ENCODE data around the gene LCN12.

LCN12 gene

DNA sequence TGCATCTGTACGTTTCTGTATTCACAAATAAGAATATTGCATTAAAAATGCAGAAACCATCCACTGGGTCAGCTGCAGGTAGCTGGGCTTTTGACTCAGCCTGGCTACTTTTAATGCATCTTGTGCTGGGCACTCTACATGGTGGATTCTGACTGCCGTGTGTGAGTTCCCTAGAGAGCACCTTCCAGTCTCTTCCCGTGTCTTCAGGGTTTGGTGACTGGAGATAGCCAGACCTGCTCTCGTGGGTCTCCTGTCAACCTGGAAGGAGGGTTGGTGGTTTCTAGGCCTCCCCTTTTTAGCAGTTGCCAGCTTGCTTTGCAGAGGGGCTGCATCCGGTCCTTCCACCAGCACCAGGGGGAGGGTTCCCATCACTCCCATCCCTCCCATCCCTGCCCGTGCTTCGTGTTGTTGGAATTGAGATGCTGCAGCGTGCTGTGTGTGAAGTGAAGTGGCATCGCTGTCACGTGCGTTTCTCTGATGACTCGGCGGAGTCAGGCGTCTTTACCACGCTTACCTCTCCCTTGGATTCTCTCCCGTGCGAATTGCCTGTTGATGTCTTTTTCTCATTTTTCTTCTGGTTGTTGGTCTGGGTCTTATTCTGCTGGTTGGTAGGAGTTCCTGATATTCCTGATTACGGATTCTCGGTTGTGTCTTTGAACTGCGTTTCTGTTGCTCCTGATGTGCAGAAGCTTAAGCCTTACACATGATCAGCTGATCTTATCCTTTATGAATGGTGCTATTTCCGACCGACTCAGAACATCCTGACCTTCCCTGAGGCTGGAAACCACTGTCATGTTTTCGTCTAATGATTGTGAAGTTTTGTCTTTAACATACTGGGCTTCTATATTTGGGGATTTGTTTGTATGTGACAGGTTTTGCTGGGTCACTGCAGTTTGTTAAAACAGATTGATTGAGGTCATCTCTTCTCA, 24.5 kb upstream of the LCN12 start:
- DNase-seq (ENCODE audit: low spot score) = peak; percentile 44

DNA sequence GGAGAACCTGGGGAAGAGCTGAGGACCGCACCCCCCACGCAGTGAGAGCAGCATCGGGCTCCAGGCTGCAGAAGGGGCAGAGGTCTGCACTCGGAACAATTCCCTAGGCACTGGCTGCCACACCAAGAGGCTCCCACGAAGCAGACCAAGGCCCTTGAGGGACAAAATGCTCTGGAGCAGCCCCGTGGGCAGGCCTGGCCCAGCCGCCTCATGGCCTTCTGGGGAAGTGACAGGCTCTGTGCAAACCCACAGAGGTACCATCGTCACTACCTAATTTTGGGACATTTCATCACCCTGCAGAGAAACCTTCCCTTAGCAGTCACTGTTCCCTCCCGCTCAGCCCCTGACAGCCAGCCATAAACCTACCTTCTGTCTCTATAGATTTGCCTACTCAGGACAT, 23.5 kb upstream of the LCN12 start:
- DNase-seq (ENCODE audit: low spot score) = no peak

DNA sequence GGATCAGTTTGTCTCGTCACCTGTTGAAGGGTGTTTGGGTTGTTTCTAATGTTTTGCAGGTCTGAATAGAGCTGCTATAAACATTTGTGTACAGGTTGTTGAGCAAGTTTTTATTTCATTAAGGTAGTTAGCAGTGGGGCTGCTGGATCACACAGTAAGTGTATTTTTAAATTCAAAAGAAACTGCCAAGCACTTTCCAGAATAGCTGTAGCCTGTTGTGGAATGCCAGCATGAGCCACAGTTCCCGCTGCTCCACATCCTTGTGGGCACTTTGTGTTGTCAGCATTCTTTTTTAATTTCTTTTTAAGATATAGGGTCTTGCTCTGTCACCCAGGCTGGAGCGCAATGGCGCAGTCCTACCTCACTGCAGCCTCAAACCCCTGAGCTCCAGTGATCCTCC, 22.1 kb upstream of the LCN12 start:
- no peak for DNase-seq (ENCODE audit: low spot score)

DNA sequence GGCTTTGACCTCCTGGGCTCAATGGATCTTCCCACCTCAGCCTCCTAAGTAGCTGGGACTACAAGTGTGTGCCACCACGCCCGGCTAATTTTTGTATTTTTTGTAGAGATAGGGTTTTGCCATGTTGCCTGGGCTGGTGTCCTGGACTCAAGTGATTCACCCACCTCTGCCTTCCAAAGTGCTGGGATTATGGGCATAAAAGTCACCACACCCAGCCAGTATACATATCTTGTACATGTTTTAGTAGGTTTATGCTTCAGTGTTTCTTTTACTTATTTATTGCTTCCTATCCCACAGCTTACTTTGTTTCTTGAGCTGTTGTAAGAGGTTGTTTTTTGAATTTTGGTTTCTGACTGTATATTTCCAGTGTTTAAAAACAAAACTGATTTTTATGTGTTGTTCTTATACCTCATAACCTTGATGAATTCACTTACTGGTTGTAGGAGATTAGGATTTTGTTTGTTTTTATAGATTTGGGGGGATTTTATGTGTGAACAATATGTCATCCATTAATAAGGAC, 20.4 kb upstream of the LCN12 start:
- no peak for DNase-seq (ENCODE audit: low spot score)

DNA sequence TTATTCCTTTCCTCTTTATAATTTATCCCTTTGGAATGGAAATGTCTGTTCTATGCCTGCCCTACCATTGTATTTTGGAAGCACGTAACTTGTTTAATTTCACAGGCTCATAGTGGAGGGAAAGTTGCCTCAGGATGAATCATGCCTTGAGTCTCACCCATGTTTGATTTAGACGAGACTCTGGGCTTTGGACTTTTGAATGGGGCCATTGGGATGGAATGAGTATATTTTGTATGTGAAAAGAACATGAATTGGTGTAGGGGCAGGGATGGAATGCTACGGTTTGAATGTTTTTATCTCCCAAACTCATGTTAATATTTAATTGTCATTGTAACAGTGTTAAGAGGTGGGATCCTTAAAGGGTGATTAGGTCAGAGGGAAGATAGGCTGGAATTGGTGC, 17.8 kb upstream of the LCN12 start:
- DNase-seq (ENCODE audit: low spot score) = no peak

DNA sequence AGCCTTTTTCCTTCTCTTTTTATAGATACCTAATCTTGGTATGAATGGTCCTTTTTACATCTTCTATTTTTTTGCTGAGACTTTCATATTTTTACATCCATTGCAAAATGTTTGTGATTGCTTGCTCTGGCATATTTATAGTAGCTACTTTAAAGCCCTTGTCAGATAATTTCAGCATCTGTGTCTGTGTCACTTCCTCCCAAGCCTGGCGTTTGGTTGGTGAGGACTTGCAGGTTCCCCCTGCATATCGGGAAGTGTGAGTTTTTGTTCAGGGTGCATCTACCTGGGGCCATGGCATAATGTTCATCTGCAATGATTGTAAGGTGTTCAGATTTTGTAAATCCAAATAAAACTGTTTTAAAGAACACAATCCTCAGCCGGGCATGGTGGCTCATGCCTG, 16.4 kb upstream of the LCN12 start:
- no peak for DNase-seq (ENCODE audit: low spot score)

DNA sequence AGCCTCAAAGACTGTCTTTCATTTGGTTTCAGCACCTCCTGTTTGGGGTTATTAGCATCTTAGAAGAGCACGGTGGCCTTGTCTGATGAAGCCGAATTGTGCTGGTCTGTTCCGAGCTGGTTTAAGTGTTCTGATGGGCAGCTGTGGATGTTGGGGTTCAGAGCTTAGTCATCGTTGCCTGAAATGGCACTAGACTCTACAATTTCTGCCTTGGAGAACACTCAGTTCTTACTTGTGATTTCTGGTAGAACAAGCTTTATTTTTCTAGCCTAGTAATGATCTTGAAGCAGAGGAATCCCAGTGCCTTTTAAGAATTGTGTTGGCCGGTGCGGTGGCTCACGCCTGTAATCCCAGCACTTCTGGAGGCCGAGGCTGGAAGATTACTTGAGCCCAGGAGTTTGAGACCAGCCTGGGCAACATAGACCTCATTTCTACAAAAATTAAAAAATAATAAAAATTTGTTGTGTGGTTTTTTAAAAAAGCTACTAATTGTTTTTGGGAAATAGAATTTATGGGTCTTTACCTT, 15.4 kb upstream of the LCN12 start:
- no peak for DNase-seq (ENCODE audit: low spot score)

DNA sequence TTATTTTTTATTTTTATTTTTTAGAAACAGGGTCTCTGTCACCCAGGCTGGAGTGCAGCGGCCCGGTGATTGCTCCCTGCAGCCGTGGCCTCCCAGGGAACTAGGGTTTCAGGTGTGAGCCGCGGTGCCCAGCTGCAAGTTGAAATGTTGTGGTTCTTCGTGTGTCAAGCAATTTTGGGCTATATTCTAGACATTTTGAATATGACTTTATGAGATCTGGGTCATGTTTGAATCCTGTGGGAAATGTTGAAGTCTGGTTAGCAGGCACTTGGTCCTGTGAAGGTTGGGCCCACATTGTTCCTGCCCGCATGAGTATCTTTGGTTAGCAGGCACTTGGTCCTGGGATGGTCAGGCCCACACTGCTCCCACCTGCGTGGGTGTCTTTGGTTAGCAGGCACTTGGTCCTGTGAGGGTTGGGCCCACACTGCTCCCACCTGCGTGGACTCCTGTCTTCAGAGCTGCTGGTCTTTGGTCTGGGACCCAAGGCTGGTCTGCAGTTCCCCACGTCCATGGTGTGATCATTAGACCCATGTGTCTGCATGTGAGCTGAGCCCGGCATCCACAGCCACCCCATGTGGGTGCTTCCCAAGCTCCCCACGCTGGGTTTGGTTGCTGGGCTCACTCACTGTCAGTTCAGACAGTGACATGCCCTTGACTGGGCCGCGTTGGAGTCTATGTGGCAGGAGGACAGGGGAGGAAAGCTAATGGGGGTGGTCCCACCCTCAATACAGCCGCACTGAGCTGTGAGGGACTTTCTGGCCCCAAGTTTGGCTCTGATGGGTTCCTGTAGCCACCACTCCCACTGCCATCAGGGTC, 14.7 kb upstream of the LCN12 start:
- no peak for DNase-seq (ENCODE audit: low spot score)

DNA sequence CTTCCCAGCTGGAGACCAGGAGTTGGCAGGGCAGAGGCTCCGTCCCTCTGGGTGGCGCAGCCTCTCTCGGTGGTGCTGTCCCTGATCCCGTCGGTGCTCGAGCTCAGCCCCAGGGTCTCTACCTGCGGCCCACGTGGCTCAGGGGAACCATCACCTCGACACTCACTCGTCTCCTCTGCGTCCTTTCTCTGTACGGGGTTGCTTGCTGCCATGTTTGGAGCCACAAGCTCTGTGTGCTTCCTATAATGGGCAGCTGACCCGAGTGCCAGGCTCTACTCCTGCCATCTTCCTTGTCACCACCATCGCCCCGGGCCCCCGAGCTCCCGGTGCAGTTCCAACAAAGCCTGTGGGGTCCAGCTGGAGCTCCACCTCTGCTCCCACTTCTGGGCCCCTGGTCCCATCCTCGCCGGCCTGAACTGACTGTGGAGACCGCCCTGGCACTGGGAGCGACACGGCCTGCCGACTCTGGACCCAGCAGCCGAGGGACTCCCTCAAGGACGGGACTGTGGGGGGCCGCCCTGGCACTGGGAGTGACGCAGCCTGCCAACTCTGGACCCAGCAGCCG, 12.6 kb upstream of the LCN12 start:
- no peak for DNase-seq (ENCODE audit: low spot score)

DNA sequence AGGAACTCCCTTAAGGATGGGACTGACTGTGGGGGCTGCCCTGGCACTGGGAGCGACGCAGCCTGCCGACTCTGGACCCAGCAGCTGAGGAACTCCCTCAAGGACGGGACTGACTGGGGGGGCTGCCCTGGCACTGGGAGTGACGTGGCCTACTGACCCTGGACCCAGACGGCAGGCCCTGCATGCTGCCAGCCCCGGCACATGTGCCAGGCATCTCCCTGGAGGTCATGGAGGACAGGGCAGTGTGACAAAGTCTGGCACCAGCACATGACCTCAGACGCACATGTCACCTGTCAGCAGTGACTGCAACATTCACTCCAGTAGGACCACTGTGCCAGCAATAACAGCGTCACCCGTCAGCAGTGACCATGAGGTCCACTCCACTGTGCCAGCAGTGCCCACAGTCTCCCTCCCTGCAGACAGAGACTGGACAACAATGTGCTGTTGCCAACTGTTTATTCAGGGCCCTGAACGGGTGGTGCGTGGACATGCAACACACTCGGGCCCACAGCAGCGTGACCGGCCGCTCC, 12.0 kb upstream of the LCN12 start:
- no peak for DNase-seq (ENCODE audit: low spot score)

DNA sequence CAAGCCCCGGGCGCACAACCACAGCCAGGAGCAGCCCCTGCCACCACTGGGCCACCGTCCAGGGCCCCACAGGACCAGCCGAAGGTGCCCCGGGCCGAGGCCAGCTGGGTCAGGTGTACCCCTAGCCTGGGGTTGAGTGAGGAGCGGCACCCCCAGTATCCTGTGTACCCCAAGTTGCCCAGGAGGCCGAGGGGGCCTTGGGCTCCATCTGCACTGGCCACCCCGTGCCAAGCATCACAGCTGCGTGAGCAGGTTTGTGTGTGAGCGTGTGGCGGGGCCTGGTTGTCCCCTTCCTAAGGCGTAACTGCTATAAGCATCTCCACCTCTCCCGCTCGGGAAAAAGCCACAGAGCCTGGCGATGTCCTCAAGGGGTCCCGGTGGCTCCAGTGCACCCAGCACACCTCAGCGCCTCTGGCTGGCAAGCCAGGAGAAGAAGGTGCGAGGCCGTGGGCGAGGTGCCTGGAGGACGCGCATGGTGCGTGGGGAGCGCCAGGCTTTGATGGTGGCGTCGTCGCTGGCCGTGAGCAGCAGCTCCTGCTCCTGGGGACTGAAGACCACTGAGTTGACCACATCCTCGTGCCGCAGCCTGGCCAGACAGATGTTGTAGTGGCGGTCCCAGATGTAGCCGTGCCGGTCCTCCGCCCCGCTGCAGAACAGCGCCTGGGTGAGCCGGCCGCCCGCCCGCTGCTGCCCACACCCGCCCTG, 11.4 kb upstream of the LCN12 start:
- DNase-seq (ENCODE audit: low spot score) = no peak

DNA sequence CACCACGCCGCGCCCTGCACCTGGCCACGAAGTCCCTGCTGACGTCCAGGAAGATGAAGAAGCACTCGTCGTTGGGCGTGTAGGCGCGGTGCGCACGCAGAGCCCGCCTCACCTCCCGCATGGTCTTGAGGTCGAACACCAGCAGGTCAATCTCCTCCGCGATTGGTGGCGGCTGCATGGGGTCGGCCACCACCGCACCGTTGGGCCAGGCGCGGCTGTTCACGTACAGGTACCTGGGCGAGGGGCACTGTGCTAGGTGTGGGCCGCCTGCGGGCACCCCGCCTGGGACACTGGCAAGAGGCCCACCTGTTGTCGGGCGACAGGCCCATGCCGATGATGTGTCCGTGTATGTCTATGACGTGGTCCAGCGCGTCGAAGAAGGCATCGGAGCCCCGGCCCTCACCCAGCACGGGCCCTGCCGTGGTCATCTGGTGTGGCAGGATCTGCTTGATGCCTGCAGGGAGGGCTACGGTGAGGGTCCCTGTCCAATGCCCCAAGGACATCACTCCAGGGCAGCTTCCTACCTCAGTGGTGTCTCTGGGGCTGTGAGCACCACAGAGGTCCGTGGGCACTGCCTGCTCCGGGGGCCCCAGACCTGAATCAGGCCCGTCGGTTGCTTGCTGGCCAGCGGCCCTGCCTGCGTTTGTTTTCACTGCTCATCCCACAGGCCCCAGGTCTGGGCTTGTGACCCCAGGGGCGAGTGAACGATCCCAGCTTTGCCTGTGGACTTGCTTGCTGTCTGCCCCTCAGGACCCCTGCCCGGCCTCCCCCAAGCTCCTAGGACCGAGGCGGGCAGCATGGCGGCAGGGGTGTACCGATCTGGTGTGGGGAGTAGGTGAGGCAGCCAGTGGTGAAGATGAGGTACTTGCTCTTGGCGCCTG, 10.6 kb upstream of the LCN12 start:
- no peak for DNase-seq (ENCODE audit: low spot score)

DNA sequence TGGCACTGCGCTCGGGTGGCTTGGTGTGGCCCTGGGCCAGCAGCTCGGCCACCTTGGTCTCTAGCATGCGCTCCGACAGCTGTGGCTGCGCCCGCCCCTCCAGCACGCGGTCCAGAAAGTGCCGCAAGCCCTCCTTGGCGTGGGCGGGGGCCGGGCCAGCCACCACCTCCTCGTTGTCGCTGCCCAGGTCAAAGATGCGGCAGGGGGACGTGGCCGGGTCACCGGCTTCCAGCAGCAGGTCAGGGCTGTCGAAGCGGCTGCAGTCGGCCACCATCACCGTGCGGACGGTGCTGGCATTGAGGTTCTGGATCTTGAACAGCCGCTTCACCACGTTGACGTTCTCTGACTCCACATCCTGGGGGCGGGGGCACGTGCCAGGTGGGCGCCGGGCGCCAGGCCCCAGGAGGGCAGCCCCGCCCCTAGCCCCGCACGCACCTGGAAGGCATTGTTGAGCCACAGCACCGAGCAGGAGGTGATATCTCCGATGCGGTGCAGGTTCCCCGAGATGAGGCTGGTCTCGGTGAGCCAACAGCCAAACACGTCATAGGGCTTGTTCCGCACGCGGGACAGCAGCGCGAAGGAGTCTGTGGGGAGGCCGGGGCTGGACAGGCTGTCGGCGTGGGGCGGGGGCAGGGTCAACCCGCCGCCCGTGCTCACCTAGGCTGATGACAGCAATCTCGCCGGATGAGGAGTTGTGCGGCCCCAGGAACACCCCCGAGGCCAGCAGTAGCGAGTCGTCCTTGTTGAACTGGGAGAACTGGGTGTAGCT, 9.8 kb upstream of the LCN12 start:
- no peak for DNase-seq (ENCODE audit: low spot score)

DNA sequence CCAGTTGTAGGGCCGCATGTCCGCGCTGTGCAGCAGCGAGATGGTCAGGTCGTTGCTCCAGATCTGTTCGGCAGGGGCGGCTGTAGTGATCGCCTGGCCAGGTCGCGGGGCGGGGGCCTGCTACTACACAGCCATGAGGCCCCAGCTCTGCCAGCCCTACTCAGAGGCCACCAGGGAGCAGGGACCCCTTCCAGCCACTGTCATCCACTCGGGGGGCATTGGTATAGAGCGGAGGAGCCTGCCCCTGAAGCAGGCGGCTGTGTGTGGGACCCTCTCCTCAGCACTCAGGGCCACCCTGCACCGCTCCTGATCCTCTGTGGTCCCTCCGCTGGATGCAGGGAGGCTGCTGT, 9.2 kb upstream of the LCN12 start:
- no peak for DNase-seq (ENCODE audit: low spot score)

DNA sequence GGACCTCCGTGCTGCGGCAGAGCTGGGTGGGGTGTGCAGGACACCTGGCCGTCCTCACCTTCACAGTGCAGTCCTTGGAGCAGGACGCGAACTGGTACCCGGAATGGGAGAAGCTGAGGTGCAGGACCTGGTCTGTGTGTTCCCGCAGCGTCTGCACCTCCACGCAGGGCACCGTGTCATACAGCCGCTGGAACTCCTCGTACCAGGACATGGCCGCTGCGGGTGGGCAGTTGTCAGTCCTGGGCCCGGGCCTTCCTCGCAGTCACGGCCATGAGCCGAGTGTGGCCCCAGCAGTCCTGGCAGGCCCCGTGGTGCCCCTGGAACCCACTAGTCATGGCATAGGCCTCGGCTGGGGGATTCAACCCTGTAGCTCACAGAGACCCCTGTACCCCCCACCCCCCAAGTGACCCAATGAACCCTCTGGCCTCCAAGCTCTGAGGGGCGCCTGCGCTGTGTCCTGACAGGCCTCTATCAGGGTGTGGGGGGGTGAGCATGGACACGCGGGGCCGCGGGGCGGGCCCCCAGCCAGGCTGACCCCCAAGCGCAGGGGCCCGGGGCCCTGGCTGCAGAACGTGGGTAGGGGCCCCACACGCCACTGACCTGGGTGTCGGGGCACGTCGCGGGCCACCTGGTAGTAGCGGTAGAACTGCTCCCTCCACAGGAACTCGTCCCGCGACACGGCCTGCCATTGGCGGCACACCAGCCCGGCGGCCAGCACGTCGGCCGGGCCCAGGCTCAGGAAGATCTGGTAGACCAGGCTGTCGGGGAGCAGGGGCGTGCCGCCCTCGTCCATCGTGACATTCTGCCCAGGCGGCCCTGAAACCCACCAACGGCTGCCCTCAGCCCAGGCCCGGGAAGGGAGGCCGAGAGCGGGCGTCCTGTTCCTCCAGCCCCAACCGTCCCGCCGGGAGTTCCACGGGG, 8.5 kb upstream of the LCN12 start:
- no peak for DNase-seq (ENCODE audit: low spot score)

DNA sequence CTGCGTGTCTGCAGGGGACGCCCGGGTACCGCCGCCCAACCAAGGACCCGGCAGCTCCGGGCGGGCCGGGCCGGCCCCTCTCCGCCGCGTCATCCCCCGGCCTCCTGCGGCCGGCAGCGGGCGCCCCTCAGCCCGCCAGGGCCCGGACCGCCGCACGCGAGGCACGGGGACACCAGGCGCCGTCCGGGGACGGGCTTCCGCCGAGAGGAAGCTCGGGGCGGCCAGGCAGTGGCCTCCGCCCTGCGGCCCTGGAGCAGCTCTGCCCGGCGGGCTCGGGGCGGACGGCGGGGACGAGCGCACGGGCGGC, 7.9 kb upstream of the LCN12 start:
- peak; percentile 91 for DNase-seq (ENCODE audit: low spot score)

DNA sequence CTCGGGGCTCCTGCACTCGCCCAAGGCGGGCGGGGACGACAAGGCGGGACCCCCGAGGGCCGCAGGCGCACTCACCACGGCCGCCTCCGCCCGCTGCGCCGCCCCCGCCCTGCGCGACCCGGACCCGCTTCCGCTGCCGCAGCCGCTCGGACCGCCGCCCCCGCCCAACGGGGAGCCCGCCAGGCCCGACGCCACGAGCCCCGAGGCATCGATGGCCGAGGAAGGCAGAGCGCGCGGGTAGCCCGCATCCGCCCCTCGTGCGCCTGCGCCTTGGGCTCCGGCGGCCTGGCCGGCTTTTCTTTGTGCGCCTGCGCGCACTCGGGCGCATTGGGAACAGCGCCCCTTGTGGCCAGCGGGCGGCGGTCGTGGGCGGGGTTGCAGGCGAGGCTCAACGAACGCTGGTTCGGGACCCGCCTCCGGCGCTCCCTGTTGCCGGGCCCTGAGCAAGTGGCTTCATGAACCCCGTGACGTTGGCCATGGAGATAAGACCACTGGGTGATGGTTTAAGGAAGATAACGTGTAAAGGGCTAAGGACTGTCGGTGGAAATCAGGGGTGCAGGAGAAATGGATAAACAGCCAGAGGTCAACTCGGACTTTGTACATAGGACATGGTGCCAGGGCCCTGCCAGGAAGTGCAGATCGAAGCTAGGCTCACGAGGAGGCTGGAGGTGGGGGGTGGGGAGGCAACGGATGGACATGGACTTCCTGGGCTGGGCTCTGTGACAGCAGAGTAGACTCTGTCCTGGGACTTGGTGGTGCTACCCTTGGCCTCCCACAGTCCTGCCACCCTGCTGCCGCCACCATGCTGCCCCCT, 7.3 kb upstream of the LCN12 start, which contains the start of the genes C8G and FBXW5:
Gene C8G (plus strand): TSS at position 725 of the 814 bp plus-strand sequence. CDS start 78 bp downstream, at position 803.
Gene FBXW5 (minus strand): TSS at position 220 of the 814 bp plus-strand sequence. CDS start 655 bp downstream, outside the sequence.
- DNase-seq (ENCODE audit: low spot score) = peak; percentile 100

Data from hepatic stellate cell (primary cell).